Fibroblast of mammary gland (primary cell): ENCODE results near the gene MITF.

Source experiments
- DNase-seq: peaks from one replicate; pipeline ENCODE4 v3.0.0-alpha.2; 2010; ENCODE audit warnings: low read depth
- H3K4me3 ChIP-seq: 2 replicates; pipeline ENCODE4 v1.5.1; 2011; ENCODE audit warnings: low read depth, mild to moderate bottlenecking, low read length, moderate library complexity; ENCODE audit not compliant: control insufficient read depth
- CTCF ChIP-seq: conservative IDR thresholded peaks from 2 replicates; pipeline ENCODE4 v1.5.1; 2011; ENCODE audit warnings: low read depth, low read length, inconsistent platforms; ENCODE audit not compliant: control insufficient read depth, insufficient read depth

Gene MITF

GRCh38 chr3:69944931-69945493 lies 205.7 kb downstream of the MITF start:
- DNase-seq = no peak
- no peak overlapping the region for H3K4me3 ChIP-seq
- TF ChIP-seq CTCF = no peak

- peak; percentile 59 for DNase-seq
- TF ChIP-seq CTCF = peak; percentile 56
These were observed 209.1 kb downstream of the MITF start for GRCh38 chr3:69948246-69948862.

DNA sequence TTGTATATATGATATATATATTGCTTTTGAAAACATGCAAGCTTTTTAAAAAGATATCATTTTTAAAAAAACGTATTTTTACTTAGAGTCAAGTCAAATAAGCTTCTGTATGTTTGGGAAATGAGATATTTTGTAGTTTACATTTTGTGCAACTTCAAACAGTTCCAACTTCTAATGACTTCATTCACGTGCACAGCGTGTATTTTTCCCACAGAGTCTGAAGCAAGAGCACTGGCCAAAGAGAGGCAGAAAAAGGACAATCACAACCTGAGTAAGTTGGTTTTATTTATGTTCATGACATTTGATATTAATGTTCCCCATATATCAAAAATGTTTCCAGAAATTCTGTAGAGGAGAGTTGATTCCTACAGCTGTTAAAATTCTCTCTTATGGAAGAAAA lies 212.4 kb downstream of the MITF start:
- no peak for DNase-seq
- no peak for TF ChIP-seq CTCF
- no peak overlapping the region for H3K4me3 ChIP-seq

More at GRCh38 chr3:69948246-69948862, 209.1 kb downstream of the MITF start:
- H3K4me3 ChIP-seq = no peak overlapping the region

DNA sequence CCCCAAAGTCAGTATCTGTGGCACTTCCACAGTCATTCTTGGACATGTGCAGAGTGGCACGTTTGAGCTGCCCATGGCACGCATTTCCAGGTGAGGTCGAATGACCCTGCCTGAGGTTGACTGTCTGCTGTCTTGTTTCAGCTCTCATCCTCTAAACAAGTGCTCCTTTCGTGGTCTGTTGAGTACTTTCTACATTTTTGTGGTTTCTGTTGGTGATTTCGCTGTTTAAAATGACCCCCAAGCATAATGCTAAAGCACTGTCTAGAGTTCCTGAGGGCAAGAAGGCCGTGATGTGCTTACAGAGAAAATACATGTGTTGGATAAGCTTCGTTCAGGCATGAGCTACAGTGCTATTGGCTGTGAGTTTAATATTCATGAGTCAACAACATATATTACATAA lies 220.3 kb downstream of the MITF start:
- no peak for TF ChIP-seq CTCF
- no peak overlapping the region for H3K4me3 ChIP-seq
- no peak for DNase-seq

- no peak for TF ChIP-seq CTCF
- no peak for DNase-seq
- H3K4me3 ChIP-seq = no peak overlapping the region
These were observed 222.6 kb downstream of the MITF start for GRCh38 chr3:69961706-69962439.

DNA sequence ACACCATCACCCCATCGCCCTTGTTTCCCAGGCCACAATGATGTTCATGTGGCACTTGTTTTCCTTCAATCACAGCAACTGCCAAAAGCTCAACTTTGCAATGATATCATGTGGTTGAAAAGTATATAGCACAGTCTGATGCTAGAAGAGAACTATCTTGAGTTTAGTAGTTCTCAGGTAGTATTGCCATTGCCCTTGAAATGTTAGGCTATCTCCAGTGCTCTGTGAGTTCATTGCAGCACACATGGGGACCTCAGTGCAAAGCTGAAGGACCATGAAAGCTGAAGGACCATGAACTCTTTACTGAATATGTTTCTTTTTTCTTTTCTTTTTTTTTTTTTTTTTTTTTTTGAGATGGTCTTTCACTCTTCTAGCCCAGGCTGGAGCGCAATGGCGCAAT lies 224.4 kb downstream of the MITF start:
- no peak for DNase-seq
- no peak for TF ChIP-seq CTCF

DNA sequence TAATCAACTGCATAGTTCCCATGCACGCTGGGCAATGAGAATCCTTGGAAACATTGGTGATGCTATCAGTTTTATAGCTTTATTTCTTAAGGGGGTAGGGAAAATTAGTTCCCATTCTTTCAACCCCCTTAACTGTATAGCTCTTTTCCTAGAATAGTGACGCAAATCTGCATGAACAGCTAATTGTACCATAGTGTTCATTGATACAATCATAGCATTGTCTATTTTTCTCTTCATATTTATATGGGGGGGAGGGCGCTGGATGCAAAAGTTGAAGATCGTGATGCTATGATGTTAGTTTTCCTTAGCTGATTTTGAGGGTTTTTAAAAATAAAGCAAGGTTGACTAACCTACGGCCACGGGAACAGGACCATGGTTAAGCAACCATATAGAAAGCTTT lies 227.9 kb downstream of the MITF start:
- no peak overlapping the region for H3K4me3 ChIP-seq
- no peak for TF ChIP-seq CTCF
- DNase-seq = no peak

More for the DNA sequence above, 224.4 kb downstream of the MITF start:
- H3K4me3 ChIP-seq = no peak overlapping the region
